AG04450 (cell line): ENCODE data around the gene TRIM41. TPM values are rescaled to one million over a fixed set of nuclear protein-coding genes. Genes with fewer than 3 reads are reported as not detected.
A peak's percentile ranks its signal among the peaks of the same experiment; 100 is the strongest.

Experiments used
- CTCF ChIA-PET: fragments of 300-600, 350-600 bp; formaldehyde crosslinking; extraction: SDS; loops from one replicate; lab custom pipeline; 2022; ENCODE audit warnings: antibody characterized with exemption, inconsistent platforms; lab: Charles Lee
- POLR2A ChIA-PET: fragments of 350-600 bp; formaldehyde crosslinking; extraction: SDS; loops from one replicate; lab custom pipeline; 2021; ENCODE audit warnings: antibody characterized with exemption, inconsistent platforms; lab: Yijun Ruan, JAX
- DNase-seq: peaks from one replicate; pipeline ENCODE4 v3.0.0-alpha.2; 2011; ENCODE audit warnings: low read depth, low spot score
- H3K27ac ChIP-seq: one replicate; pipeline ENCODE4 v1.5.1; 2012; ENCODE audit warnings: low read depth, low read length, control low read depth
- H3K27me3 ChIP-seq: one replicate; pipeline ENCODE4 v1.6.0; 2012; ENCODE audit warnings: low read length; ENCODE audit not compliant: control insufficient read depth, insufficient read depth
- H3K4me3 ChIP-seq: 2 replicates; pipeline ENCODE4 v1.5.1; 2011; ENCODE audit warnings: mild to moderate bottlenecking, low read depth, low read length, control low read depth
- H3K9me3 ChIP-seq: 2 replicates; pipeline ENCODE4 v1.5.1; 2012; ENCODE audit warnings: low read length; ENCODE audit not compliant: control insufficient read depth, insufficient read depth
- polyA plus RNA-seq: library from polyadenylated mRNA; depleted of rRNA; stranded (reverse); fragments of >200 nt; gene quantifications from 2 replicates; pipeline ENCODE4 v1.2.3, GENCODE V29; 2011
- TF ChIP-seq, protein P1 (sequence below): IDR thresholded peaks from 2 replicates; pipeline ENCODE4 v1.5.1; 2011; ENCODE audit warnings: low read depth, low read length, control low read depth, inconsistent platforms

TRIM41 gene
- polyA plus RNA-seq, 1 experiment = 11.5 TPM

DNA sequence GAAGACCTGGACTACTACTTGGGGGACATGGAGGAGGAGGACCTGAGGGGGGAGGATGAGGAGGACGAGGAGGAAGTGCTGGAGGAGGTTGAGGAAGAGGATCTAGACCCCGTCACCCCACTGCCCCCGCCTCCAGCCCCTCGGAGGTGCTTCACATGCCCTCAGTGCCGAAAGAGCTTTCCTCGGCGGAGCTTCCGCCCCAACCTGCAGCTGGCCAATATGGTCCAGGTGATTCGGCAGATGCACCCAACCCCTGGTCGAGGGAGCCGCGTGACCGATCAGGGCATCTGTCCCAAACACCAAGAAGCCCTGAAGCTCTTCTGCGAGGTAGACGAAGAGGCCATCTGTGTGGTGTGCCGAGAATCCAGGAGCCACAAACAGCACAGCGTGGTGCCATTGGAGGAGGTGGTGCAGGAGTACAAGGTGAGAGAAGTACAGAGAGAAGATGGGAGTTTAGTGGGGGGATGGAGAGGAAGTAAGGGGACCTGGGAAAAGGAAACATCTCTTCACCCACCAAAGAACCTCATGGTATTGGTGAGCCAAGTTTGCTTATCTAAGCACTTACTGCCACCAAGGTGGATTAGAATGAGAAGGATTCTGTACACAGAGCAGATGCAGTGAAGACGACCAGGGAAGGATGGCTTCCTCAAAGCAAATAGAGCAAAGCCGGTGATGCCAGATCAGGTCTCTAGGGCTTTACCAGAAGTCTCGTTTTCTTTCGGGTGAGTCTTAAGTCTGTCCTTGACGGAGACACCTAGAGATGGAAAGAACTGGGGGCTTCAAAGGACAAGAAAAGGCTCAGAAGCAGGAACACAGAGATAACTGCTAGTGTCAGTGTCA, 1.5 kb downstream of the TRIM41 start:
- Histone ChIP-seq H3K27ac (no peak overlapping the region), H3K4me3 (peak overlapping the region; percentile 94), H3K9me3 (no peaks in the 10 kb centered on the region; the same call in 1 of the 2 replicates), H3K27me3 (no peaks in the 10 kb centered on the region)
- TF ChIP-seq, protein P1, sequence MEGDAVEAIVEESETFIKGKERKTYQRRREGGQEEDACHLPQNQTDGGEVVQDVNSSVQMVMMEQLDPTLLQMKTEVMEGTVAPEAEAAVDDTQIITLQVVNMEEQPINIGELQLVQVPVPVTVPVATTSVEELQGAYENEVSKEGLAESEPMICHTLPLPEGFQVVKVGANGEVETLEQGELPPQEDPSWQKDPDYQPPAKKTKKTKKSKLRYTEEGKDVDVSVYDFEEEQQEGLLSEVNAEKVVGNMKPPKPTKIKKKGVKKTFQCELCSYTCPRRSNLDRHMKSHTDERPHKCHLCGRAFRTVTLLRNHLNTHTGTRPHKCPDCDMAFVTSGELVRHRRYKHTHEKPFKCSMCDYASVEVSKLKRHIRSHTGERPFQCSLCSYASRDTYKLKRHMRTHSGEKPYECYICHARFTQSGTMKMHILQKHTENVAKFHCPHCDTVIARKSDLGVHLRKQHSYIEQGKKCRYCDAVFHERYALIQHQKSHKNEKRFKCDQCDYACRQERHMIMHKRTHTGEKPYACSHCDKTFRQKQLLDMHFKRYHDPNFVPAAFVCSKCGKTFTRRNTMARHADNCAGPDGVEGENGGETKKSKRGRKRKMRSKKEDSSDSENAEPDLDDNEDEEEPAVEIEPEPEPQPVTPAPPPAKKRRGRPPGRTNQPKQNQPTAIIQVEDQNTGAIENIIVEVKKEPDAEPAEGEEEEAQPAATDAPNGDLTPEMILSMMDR = no peak
- CTCF ChIA-PET = no interaction called here
- DNase-seq = no peak
- POLR2A ChIA-PET = interaction anchor here (1.7 to 3.1 kb wide), 3 partner anchors 10 to 19 kb away, joined by 15 to 25 read pairs (median 24); partner anchors contain the start of gene RACK1

DNA sequence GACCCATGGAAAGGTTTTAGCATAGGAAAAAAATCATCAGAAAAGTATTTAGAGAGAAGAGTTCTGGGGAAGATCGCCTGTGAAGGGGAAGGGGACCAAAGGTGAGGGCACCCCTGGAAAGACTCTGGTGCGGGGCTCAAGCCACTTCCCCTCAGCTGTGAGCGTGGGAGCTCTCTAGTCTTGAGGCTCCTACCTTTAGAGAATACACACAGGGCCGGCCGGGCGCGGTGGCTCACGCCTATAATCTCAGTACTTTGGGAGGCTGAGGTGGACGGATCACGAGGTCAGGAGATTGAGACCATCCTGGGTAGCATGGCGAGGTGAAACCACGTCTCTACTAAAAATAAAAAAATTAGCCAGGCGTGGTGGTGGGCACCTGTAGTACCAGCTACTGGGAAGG, 6.9 kb downstream of the TRIM41 start:
- no peak overlapping the region for H3K4me3 ChIP-seq
- DNase-seq = no peak
- no peak overlapping the region for H3K27ac ChIP-seq
- CTCF ChIA-PET = no interaction called here
- no peaks in the 10 kb centered on the region for H3K27me3 ChIP-seq
- no peaks in the 10 kb centered on the region for H3K9me3 ChIP-seq
- POLR2A ChIA-PET = no interaction called here
- TF ChIP-seq, protein P1 = no peak

- Histone ChIP-seq H3K27me3 (no peaks in the 10 kb centered on the region), H3K27ac (no peak overlapping the region), H3K4me3 (no peak overlapping the region), H3K9me3 (no peaks in the 10 kb centered on the region)
- TF ChIP-seq, protein P1 = no peak
- no peak for DNase-seq
- POLR2A ChIA-PET = no interaction called here
- CTCF ChIA-PET = no interaction called here
Observed at GRCh38 chr5:181230551-181230950, 7.5 kb downstream of the TRIM41 start.

- TF ChIP-seq, protein P1 = no peak
- H3K9me3 ChIP-seq = no peaks in the 10 kb centered on the region
- ChIA-PET CTCF (no interaction called here), POLR2A (no interaction called here)
- H3K27me3 ChIP-seq = no peaks in the 10 kb centered on the region
- H3K4me3 ChIP-seq = no peak overlapping the region
- H3K27ac ChIP-seq = no peak overlapping the region
- DNase-seq = no peak
Observed at GRCh38 chr5:181231432-181231831, 8.4 kb downstream of the TRIM41 start.

GRCh38 chr5:181232593-181232992, 9.5 kb downstream of the TRIM41 start:
- ChIA-PET CTCF (no interaction called here), POLR2A (interaction anchor here (0.6 to 0.8 kb wide), 2 partner anchors 9 to 44 kb away, joined by 4 to 6 read pairs; partner anchors contain the start of gene TRIM41)
- Histone ChIP-seq H3K9me3 (no peaks in the 10 kb centered on the region), H3K27me3 (no peaks in the 10 kb centered on the region), H3K4me3 (no peak overlapping the region), H3K27ac (no peak overlapping the region)
- TF ChIP-seq, protein P1 = no peak
- no peak for DNase-seq
